ENCODE measurements around the gene PLPP4. TPM values are rescaled to one million over a fixed set of nuclear protein-coding genes. Genes with fewer than 3 reads are reported as not detected.

Gene PLPP4
- total and polyA plus RNA-seq, 3 donors from 2014 or later = 12.6 to 65.8 (median 21.9) TPM

GRCh38 chr10:120557311-120557710, 100.3 kb downstream of the PLPP4 start:
- Histone ChIP-seq H3K36me3 (ENCODE audit: low read depth, missing control alignments) (no peaks in the 10 kb centered on the region), H3K27me3 (no peaks in the 10 kb centered on the region), H3K9me3 (no peaks in the 10 kb centered on the region), H3K4me3 (no peak overlapping the region), H3K4me1 (no peaks in the 10 kb centered on the region), H3K27ac (no peak overlapping the region)
- no peak for DNase-seq
- 75 to 85% methylated on average over 4 of the region's 4 CpGs for WGBS, 2 donors
- TF ChIP-seq POLR2A (IDR thresholded peaks at IDR 0.05) (no peak), CTCF (IDR thresholded peaks at IDR 0.05) (no peak)
- intact Hi-C loops (cut with DNase I; ENCODE audit: low total_unique reads) = no loop called here

- no peak for DNase-seq
- H3K27ac ChIP-seq = no peak overlapping the region
- no peaks in the 10 kb centered on the region for H3K36me3 ChIP-seq (ENCODE audit: low read depth, missing control alignments)
- H3K4me1 ChIP-seq = no peaks in the 10 kb centered on the region
- no peak overlapping the region for H3K4me3 ChIP-seq
- intact Hi-C loops (cut with DNase I; ENCODE audit: low total_unique reads) = no loop called here
- no peaks in the 10 kb centered on the region for H3K27me3 ChIP-seq
- TF ChIP-seq CTCF (IDR thresholded peaks at IDR 0.05) (no peak), POLR2A (IDR thresholded peaks at IDR 0.05) (no peak)
- no peaks in the 10 kb centered on the region for H3K9me3 ChIP-seq
- WGBS, 2 donors = 90 to 95% methylated on average over 11 of the region's 11 CpGs
These were observed 102.8 kb downstream of the PLPP4 start for GRCh38 chr10:120559800-120560199.

GRCh38 chr10:120562956-120563355, 105.9 kb downstream of the PLPP4 start:
- TF ChIP-seq CTCF (IDR thresholded peaks at IDR 0.05) = no peak
- TF ChIP-seq POLR2A (IDR thresholded peaks at IDR 0.05) = no peak
- no peaks in the 10 kb centered on the region for H3K9me3 ChIP-seq
- 94 to 95% methylated on average over 9 of the region's 9 CpGs for WGBS, 2 donors
- DNase-seq = no peak
- H3K4me3 ChIP-seq = no peak overlapping the region
- H3K27ac ChIP-seq = no peak overlapping the region
- intact Hi-C loops (cut with DNase I; ENCODE audit: low total_unique reads) = no loop called here
- no peaks in the 10 kb centered on the region for H3K4me1 ChIP-seq
- no peaks in the 10 kb centered on the region for H3K27me3 ChIP-seq
- no peaks in the 10 kb centered on the region for H3K36me3 ChIP-seq (ENCODE audit: low read depth, missing control alignments)

GRCh38 chr10:120570418-120570817, 113.4 kb downstream of the PLPP4 start:
- WGBS, 2 donors = 85 to 95% methylated on average over 2 of the region's 2 CpGs
- Histone ChIP-seq H3K4me3 (no peak overlapping the region), H3K4me1 (peaks cover 4% of the 10 kb centered on the region), H3K9me3 (no peaks in the 10 kb centered on the region), H3K27ac (no peak overlapping the region), H3K36me3 (ENCODE audit: low read depth, missing control alignments) (no peaks in the 10 kb centered on the region), H3K27me3 (no peaks in the 10 kb centered on the region)
- no peak for TF ChIP-seq CTCF (IDR thresholded peaks at IDR 0.05)
- TF ChIP-seq POLR2A (IDR thresholded peaks at IDR 0.05) = no peak
- no peak for DNase-seq
- intact Hi-C loops (cut with DNase I; ENCODE audit: low total_unique reads) = no loop called here

GRCh38 chr10:120571266-120571665, 114.2 kb downstream of the PLPP4 start:
- Histone ChIP-seq H3K27ac (no peak overlapping the region), H3K4me3 (no peak overlapping the region), H3K9me3 (no peaks in the 10 kb centered on the region), H3K27me3 (no peaks in the 10 kb centered on the region), H3K4me1 (peaks cover 4% of the 10 kb centered on the region), H3K36me3 (ENCODE audit: low read depth, missing control alignments) (no peaks in the 10 kb centered on the region)
- TF ChIP-seq POLR2A (IDR thresholded peaks at IDR 0.05) (no peak), CTCF (IDR thresholded peaks at IDR 0.05) (no peak)
- no peak for DNase-seq
- intact Hi-C loops (cut with DNase I; ENCODE audit: low total_unique reads) = no loop called here
